Measurements from ENCODE around the gene SFT2D1. TPM values are rescaled to one million over a fixed set of nuclear protein-coding genes. Genes with fewer than 3 reads are reported as not detected.
"Not testable (repeated sequence)": the region's sequence is repeated elsewhere in the genome, so short reads cannot be mapped to it uniquely, and the experiment has no call there.

The SFT2D1 gene
- polyA plus RNA-seq, 3 donors, result 48.1 to 166 (median 140) TPM

DNA sequence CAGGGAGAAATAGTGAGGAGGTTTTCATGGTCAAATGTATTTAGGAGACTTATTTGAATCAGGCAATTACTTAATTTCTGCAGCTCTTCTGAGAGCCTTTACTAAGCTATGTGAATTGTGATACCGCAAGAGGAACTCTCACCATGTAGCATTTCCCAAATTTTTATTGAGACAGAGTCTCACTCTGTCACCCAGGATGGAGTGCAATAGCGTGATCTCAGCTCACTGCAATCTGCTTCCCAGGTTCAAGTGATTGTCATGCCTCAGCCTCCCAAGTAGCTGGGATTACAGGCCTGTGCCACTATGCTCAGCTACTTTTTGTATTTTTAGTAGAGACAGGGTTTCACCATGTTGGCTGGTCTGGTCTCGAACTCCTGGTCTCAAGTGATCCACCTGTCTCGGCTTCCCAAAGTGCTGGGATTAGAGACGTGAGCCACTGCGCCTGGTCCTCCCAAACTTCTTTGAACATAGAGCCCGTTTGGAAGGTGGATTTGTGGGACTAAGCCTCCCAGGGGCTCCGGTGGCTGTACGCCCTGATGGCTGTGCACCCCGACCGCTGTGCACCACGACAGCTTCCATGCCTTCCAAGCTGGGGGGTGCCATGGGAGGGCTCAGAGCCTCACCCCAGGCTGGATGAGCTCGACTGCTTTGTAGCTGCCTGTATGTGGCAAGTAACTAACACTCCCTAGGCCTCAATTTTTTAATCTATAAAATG lies 46.1 kb upstream of the SFT2D1 start:
- H3K36me3 ChIP-seq (replicated peaks in 1 of 2; ENCODE audit: control insufficient read depth in 1 of 2, insufficient read depth in 2 of 2, low read length in 2 of 2), result no peaks in the 10 kb centered on the region
- WGBS (ENCODE audit: insufficient coverage), result 82% methylated on average over 8 of the region's 13 CpGs
- DNase-seq, result no peak
- TF ChIP-seq CTCF (IDR thresholded peaks at IDR 0.05), result no peak
- H3K9me3 ChIP-seq (replicated peaks in 1 of 2; ENCODE audit: control insufficient read depth in 1 of 2, insufficient read depth in 1 of 2, low read length in 2 of 2), result no peaks in the 10 kb centered on the region
- peaks cover 27% of the 10 kb centered on the region for H3K4me1 Mint-ChIP-seq
- H3K4me2 ChIP-seq (replicated peaks; ENCODE audit: extremely low read depth, low read length, poor library complexity, severe bottlenecking), result no peak overlapping the region
- H3K36me3 Mint-ChIP-seq, result no peaks in the 10 kb centered on the region
- intact Hi-C loops (cut with micrococcal nuclease), result loop anchor here in 1 of 2 donors (10.0 kb wide), 1 partner anchor 236 kb away; the partner anchor contains the start of gene RPS6KA2
- peaks cover 0 to 12% (median 3%) of the 10 kb centered on the region in 3 donors for H3K27me3 Mint-ChIP-seq (ENCODE audit: low read depth in 3 of 3)
- no peak overlapping the region for H2AFZ ChIP-seq (ENCODE audit: insufficient read depth, low read depth, low read length, poor library complexity, severe bottlenecking)
- H3K4me1 ChIP-seq (ENCODE audit: control insufficient read depth in 1 of 2, insufficient read depth in 2 of 2, low read length in 2 of 2), result peaks cover 7 to 11% of the 10 kb centered on the region in 2 donors
- no peak overlapping the region for H3K4me3 ChIP-seq (replicated peaks in 1 of 3; ENCODE audit: low read depth in 2 of 3, low read length in 3 of 3)
- H3K27me3 ChIP-seq (ENCODE audit: control insufficient read depth in 2 of 2, insufficient read depth in 2 of 2, low read length in 2 of 2), result no peaks in the 10 kb centered on the region
- no peaks in the 10 kb centered on the region for H4K20me1 ChIP-seq (ENCODE audit: insufficient read depth, low read length)
- H3K27ac Mint-ChIP-seq, result peak overlapping the region in 2 of 7 donors; percentile 10 to 41
- H3K79me2 ChIP-seq (ENCODE audit: insufficient read depth, low read length), result no peaks in the 10 kb centered on the region
- H3K9ac ChIP-seq (ENCODE audit: insufficient read depth, low read length, poor library complexity, severe bottlenecking), result no peak overlapping the region
- no peaks in the 10 kb centered on the region for H3K9me3 Mint-ChIP-seq
- H3K4me3 Mint-ChIP-seq, result no peak overlapping the region
- no peak overlapping the region for H3K27ac ChIP-seq (ENCODE audit: low read depth in 1 of 2, low read length in 2 of 2)

DNA sequence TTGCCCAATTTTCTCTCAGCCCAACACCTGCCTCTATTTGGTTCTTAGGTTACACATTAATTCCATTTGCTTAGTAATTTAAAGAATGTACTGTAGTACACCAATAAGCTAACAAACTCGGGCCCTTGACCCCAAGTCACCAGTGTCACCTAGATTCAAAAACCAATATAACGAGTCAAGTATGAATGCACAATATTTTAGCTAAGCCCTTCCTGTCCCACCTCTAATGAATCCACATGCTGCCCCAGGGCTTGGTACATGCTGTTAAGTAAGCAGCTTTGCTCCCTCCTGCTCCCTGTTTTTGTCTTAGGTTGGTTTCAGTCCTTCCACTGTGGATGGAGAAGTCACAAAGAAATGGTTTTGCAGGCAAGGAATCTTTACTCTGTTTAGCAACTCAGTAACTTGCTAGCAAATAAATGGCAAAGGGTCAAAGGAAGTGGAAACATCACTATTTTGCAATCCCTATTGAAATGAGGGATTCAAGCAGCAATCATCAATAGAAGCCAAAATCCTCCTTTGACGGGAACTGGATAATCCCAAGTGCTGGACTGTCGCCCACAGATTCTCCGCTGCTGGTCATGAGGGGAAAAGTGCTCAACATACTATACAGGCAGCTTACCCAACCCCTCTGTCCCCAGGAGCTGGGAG lies 45.4 kb upstream of the SFT2D1 start:
- H3K9me3 Mint-ChIP-seq, result no peaks in the 10 kb centered on the region
- peaks cover 27% of the 10 kb centered on the region for H3K4me1 Mint-ChIP-seq
- no peak overlapping the region for H3K9ac ChIP-seq (ENCODE audit: insufficient read depth, low read length, poor library complexity, severe bottlenecking)
- no peak overlapping the region for H3K4me3 Mint-ChIP-seq
- H3K9me3 ChIP-seq (replicated peaks in 1 of 2; ENCODE audit: control insufficient read depth in 1 of 2, insufficient read depth in 1 of 2, low read length in 2 of 2), result no peaks in the 10 kb centered on the region
- H2AFZ ChIP-seq (ENCODE audit: insufficient read depth, low read depth, low read length, poor library complexity, severe bottlenecking), result no peak overlapping the region
- H3K4me2 ChIP-seq (replicated peaks; ENCODE audit: extremely low read depth, low read length, poor library complexity, severe bottlenecking), result no peak overlapping the region
- peaks cover 0 to 9% (median 3%) of the 10 kb centered on the region in 3 donors for H3K27me3 Mint-ChIP-seq (ENCODE audit: low read depth in 3 of 3)
- TF ChIP-seq CTCF (IDR thresholded peaks at IDR 0.05), result no peak
- H3K27ac ChIP-seq (ENCODE audit: low read depth in 1 of 2, low read length in 2 of 2), result no peak overlapping the region
- peak overlapping the region in 2 of 7 donors; percentile 41 to 76 for H3K27ac Mint-ChIP-seq
- DNase-seq, result no peak
- H3K79me2 ChIP-seq (ENCODE audit: insufficient read depth, low read length), result peaks cover under 1% of the 10 kb centered on the region
- H3K36me3 Mint-ChIP-seq, result no peaks in the 10 kb centered on the region
- H3K4me1 ChIP-seq (ENCODE audit: control insufficient read depth in 1 of 2, insufficient read depth in 2 of 2, low read length in 2 of 2), result peaks cover 7 to 13% of the 10 kb centered on the region in 2 donors
- H3K36me3 ChIP-seq (replicated peaks in 1 of 2; ENCODE audit: control insufficient read depth in 1 of 2, insufficient read depth in 2 of 2, low read length in 2 of 2), result no peaks in the 10 kb centered on the region
- intact Hi-C loops (cut with micrococcal nuclease), result loop anchor here in 1 of 2 donors (10.0 kb wide), 1 partner anchor 237 kb away; the partner anchor contains the start of gene RPS6KA2
- H4K20me1 ChIP-seq (ENCODE audit: insufficient read depth, low read length), result no peaks in the 10 kb centered on the region
- no peak overlapping the region for H3K4me3 ChIP-seq (replicated peaks in 1 of 3; ENCODE audit: low read depth in 2 of 3, low read length in 3 of 3)
- H3K27me3 ChIP-seq (ENCODE audit: control insufficient read depth in 2 of 2, insufficient read depth in 2 of 2, low read length in 2 of 2), result no peaks in the 10 kb centered on the region
- 94% methylated on average over 2 of the region's 5 CpGs for WGBS (ENCODE audit: insufficient coverage)

DNA sequence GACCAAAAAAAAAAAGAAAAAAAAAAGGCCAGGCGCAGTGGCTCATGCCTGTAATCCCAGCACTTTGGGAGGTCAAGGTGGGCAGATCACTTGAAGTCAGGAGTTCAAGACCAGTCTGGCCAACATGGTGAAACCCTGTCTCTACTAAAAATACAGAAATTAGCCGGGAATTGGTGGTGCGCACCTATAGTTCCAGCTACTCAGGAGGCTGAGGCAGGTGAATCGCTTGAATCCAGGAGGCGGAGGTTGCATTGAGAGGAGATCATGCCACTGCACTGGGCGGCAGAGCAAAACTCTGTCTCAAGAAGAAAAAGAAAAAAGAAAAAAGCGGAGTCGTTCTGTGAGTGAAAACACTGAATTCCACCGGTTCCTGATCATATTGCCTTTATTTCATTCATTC lies 44.8 kb upstream of the SFT2D1 start:
- H3K4me3 Mint-ChIP-seq, result not testable (repeated sequence)

More for the DNA sequence above, 44.8 kb upstream of the SFT2D1 start:
- 100% methylated on average over 4 of the region's 9 CpGs for WGBS (ENCODE audit: insufficient coverage)
- not testable (repeated sequence) for H3K27ac Mint-ChIP-seq; H3K27ac ChIP-seq (ENCODE audit: low read depth in 1 of 2, low read length in 2 of 2); H2AFZ ChIP-seq (ENCODE audit: insufficient read depth, low read depth, low read length, poor library complexity, severe bottlenecking); H3K4me2 ChIP-seq (replicated peaks; ENCODE audit: extremely low read depth, low read length, poor library complexity, severe bottlenecking); H3K79me2 ChIP-seq (ENCODE audit: insufficient read depth, low read length); H4K20me1 ChIP-seq (ENCODE audit: insufficient read depth, low read length); H3K36me3 ChIP-seq (replicated peaks in 1 of 2; ENCODE audit: control insufficient read depth in 1 of 2, insufficient read depth in 2 of 2, low read length in 2 of 2); H3K4me3 ChIP-seq (replicated peaks in 1 of 3; ENCODE audit: low read depth in 2 of 3, low read length in 3 of 3); H3K27me3 Mint-ChIP-seq (ENCODE audit: low read depth in 3 of 3); H3K9ac ChIP-seq (ENCODE audit: insufficient read depth, low read length, poor library complexity, severe bottlenecking); H3K27me3 ChIP-seq (ENCODE audit: control insufficient read depth in 2 of 2, insufficient read depth in 2 of 2, low read length in 2 of 2); H3K36me3 Mint-ChIP-seq; DNase-seq; H3K9me3 Mint-ChIP-seq; H3K9me3 ChIP-seq (replicated peaks in 1 of 2; ENCODE audit: control insufficient read depth in 1 of 2, insufficient read depth in 1 of 2, low read length in 2 of 2)
- intact Hi-C loops (cut with micrococcal nuclease), result loop anchor here in 1 of 2 donors (10.0 kb wide), 1 partner anchor 238 kb away; the partner anchor contains the start of gene RPS6KA2
- H3K4me1 ChIP-seq (ENCODE audit: control insufficient read depth in 1 of 2, insufficient read depth in 2 of 2, low read length in 2 of 2), result peaks cover 9 to 15% of the 10 kb centered on the region in 2 donors
- peaks cover 27% of the 10 kb centered on the region for H3K4me1 Mint-ChIP-seq

Measured in CD14-positive monocyte (primary cell).